ENCODE results near the gene CPLANE2.
A peak's percentile ranks its signal among the peaks of the same experiment; 100 is the strongest.

CPLANE2 gene

GRCh38 chr1:16206547-16207317, 30.3 kb downstream of the CPLANE2 start:
- peak overlapping the region; percentile 75 for H3K27ac ChIP-seq
- no peak for TF ChIP-seq CTCF (conservative IDR thresholded peaks at IDR 0.05)
- no peak for TF ChIP-seq ZFX (IDR thresholded peaks at IDR 0.05)

- TF ChIP-seq CTCF (conservative IDR thresholded peaks at IDR 0.05) (no peak), ZFX (IDR thresholded peaks at IDR 0.05) (no peak)
- H3K27ac ChIP-seq: peak overlapping the region; percentile 75
Measured at GRCh38 chr1:16205891-16206546, 31.0 kb downstream of the CPLANE2 start.

GRCh38 chr1:16205334-16205671, 31.7 kb downstream of the CPLANE2 start:
- H3K27ac ChIP-seq: no peak overlapping the region; the same call in 1 of the 2 replicates
- TF ChIP-seq CTCF (conservative IDR thresholded peaks at IDR 0.05) (no peak; the same call in 1 of the 2 replicates), ZFX (IDR thresholded peaks at IDR 0.05) (no peak)

- TF ChIP-seq CTCF (conservative IDR thresholded peaks at IDR 0.05) (no peak; the same call in 1 of the 2 replicates), ZFX (IDR thresholded peaks at IDR 0.05) (no peak)
- no peak overlapping the region for H3K27ac ChIP-seq
Measured at GRCh38 chr1:16204634-16205333, 32.2 kb downstream of the CPLANE2 start.

GRCh38 chr1:16204216-16204615, 32.8 kb downstream of the CPLANE2 start:
- TF ChIP-seq CTCF (conservative IDR thresholded peaks at IDR 0.05) (no peak), ZFX (IDR thresholded peaks at IDR 0.05) (no peak)
- no peak overlapping the region for H3K27ac ChIP-seq

GRCh38 chr1:16203550-16203949, 33.4 kb downstream of the CPLANE2 start:
- H3K27ac ChIP-seq: no peak overlapping the region
- TF ChIP-seq ZFX (IDR thresholded peaks at IDR 0.05) (no peak), CTCF (conservative IDR thresholded peaks at IDR 0.05) (no peak)
